ENCODE data around the gene C11orf24.
"Not testable (repeated sequence)": the region's sequence is repeated elsewhere in the genome, so short reads cannot be mapped to it uniquely, and the experiment has no call there.

Gene C11orf24

DNA sequence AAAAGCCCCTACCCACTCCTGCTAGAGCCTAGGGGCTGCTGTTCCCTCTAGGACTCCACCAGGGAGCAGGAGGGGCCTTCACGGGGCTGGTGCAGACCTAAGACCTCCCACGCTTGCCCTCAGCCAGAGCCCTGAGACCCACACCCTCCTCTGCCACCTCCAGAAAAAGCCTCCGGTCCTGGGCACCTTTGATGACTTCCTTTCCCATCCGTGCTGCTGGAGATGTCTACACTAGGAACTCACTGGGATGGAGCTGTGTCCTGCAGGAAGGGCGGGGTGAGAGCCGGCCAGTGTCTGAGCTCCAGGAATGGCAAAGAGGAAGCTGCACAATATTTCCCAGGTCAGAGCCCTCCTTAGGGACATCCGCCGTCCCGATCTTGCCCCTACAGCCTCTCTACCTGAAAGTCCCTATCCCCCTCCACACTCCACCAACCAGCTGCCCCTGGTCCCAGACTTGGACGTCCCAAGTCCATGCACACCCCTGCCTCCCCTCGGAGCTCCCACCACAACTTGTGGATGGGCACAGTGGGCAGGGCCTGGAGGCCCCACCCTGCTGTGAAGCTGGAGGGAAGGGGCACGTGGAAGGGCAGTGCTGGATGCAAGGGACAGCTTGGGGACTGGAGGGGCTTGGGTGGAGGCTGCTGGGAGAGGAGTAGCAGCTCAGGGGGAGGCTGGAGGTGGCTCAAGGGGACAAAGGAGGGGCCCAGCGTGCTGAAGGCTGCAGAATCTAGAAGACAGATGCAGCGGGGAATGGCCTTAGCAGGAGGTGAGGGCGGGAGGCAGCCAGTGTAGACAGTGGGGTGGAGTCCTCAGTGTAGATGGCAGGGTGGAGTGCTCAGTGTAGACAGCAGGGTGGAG, 27.1 kb upstream of the C11orf24 start:
- DNase-seq = no peak

DNA sequence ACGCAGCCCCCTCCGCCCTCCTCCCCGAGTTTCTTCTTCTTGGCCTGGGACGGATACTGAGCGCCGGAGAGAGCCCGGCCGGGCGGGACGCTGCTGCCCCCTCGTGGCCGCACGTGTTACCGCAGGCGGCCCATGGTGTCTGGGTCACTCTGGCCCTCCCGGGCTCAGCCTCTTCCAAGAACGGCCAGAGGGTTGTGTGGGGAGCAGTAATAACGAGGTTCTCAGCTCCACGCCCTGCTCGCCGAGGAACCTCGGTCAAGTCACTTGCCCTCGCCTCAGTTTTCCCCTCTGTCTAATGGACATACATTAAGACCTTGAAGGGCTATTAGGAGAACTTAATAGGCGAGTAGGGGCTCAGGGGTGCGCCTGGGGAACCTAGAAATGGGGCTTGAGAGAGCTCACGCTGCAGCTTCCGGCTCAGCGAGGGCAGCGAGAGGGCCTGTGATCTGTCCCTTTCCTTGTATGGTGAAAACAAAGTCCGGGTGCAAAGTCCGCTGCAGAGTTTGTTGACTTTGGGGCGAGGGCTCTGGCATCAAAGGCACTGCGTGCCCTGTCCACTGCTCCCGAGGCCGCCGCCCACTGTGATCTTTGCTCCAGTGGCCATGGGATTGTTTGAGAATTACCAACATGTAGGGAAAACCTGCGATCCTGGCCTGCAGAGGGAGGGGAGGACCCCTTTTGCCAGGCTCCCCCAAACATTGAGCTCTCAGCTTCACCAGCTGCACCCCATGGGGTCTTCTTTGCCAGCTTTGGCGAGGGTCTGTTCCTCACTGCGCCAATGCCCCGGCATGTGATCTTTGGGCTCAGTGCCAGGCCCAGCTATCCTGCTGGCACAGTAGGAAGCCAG, 26.3 kb upstream of the C11orf24 start:
- DNase-seq = peak; percentile 90

DNA sequence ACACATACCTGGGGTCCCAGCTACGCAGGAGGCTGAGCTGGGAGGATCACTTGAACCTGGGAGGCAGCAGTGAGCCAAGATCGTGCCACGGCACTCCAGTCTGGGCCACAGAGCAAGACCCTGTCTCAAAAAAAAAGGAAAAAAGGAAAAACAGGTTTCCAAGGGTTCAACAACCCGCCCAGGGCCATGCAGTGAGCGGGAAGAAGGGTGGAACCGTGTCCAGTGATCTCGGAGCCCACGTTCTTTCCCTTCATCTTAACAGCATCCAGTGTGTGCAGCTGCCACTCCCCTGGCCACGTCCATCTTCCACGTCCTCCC, 25.7 kb upstream of the C11orf24 start:
- no peak for DNase-seq

DNA sequence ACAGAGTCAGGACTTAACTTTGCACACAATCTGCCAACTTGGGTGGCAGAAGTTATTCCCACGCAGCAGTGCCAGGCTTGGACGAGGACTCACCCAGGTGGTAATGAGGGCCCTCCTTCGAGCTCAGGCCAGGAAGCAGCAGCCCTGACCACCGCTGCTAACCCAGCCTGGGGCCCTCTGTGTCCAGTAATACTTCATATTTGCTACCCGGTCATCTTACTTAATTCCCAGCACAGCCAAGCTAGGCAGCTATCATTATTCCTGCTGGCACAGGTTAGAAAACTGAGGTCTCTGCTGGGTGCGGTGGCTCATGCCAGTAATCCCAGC, 25.2 kb upstream of the C11orf24 start:
- no peak for DNase-seq

- DNase-seq = no peak
These were observed 24.7 kb upstream of the C11orf24 start for GRCh38 chr11:68296344-68297051.

- no peak for DNase-seq
These were observed 24.2 kb upstream of the C11orf24 start for GRCh38 chr11:68295940-68296339.

GRCh38 chr11:68295271-68295670, 23.5 kb upstream of the C11orf24 start:
- DNase-seq = no peak

GRCh38 chr11:68293708-68294107, 21.9 kb upstream of the C11orf24 start:
- DNase-seq = no peak

DNA sequence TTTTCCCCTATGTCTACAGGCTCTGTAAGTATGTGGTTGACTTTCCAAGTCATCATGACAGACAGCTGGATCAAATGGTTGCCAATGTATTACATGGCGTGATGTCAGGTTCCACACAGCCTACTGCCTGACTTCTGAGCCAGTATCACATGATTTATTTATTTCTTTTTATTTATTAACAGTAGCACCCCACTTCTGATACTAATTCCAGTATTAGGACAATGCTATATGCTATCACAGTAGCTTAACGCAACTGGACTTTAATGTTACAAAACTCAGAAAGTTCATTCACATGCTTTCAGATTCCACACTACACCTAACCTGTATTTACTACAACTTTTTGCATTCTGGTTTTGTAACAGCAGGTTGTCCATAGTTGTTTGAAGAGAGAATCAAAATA, 17.7 kb upstream of the C11orf24 start:
- DNase-seq = no peak

- DNase-seq = no peak
These were observed 15.6 kb upstream of the C11orf24 start for GRCh38 chr11:68287419-68287818.

DNA sequence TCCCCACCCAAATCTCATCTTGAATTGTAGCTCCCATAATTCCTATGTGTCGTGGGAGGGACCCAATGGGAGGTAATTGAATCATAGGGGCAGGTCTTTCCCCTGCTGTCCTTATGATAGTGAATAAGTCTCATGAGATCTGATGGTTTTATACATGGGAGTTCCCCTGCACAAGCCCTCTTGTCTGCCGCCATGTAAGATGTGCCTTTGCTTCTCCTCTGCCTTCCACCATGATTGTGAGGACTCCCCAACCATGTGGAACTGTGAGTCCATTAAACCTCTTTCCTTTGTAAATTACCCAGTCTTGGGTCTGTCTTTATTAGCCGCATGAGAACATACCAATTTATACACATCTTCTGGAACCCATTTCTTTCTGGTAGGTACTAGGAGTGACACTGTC, 12.8 kb upstream of the C11orf24 start:
- DNase-seq = not testable (repeated sequence)

DNA sequence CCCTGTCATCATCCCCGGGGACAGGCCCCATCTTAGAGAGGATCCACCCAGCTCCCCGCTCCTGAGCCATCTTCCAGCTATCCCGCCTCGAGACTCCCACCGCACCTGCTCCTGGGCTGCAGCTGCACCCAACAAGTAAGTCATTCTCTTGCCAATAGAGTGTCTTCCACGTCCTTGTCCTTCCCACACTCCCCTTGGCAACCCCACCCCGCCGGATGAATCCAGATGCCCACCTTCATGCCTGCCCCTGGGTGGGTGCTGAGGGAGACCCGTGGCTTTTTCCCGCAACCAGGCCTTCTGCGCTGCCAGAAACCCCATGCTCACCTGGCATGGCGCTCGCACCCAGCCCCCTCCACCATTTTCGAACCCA, 11.1 kb upstream of the C11orf24 start:
- no peak for DNase-seq

- DNase-seq = no peak
These were observed 10.5 kb upstream of the C11orf24 start for GRCh38 chr11:68282141-68282860.

DNA sequence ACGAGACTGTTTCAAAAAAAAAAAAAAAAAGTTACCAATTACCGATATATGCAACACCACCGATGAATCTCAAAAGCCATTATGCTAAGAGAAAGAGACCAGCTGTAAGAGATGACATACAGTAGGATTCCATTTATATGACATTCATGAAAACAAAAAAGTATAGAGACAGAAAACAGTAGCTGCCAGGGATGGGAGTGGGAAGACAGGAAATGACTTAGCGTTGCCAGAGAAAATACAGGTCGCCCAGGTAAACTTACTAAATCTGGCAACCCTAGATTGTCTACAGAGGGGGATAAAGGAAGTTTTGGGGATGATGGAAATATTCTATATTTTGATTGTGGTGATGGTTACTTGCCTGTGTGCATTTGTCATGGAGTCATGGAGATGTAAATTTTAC, 7.9 kb upstream of the C11orf24 start:
- DNase-seq = no peak

DNA sequence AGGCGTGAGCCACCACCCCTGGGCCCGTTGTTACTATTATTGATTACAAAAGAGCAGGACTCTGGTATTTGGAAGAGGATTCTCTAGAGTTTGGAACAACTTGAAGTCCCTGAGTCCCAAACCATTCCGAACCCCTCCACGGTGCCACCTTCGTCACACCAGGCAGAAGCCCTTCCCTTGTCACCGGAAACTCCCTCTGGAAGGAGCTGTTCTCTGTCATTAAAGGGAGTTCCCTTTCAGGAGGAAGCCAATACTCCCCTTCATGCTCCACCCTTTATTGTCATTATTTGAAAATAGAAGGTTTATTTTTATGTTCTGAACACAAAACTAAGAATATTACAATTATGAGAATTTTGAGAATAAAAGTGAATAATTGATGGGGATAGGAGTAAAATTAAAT, 5.1 kb upstream of the C11orf24 start:
- no peak for DNase-seq

DNA sequence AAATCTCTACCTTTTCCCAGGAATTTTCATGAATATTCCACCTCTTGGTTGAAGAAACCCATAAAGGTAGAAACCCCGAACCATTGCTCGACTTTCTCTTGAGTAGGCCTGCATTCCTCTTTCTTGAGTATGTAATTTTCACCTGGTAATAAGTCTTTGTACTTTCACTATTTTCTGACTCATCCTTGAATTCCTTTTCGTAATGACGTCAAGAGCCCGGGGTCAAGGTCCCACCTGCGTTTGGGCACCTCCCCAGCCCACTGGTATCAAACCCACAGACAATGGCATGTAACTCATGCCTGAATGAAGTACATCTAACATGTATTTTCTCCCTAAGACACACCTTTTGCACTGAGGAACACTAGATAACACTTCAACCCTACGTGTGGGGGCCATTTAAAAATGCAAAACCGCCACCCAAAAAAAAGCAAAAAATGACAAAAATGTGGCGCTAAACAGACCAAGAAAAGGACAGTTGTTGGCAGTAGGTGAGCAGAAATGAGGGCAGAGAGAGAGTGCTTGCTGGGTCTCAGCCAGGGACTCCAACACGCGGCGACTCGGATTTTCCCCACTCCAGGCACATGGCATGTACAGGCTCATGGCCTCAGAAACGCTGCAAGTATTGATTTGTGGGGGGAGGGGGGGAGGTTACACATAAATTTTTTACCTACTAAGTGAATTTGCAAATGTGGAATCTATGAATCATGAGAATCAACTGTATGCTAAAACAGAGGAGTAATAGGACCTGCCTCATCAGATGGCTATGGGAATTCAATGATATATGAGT, 4.1 kb upstream of the C11orf24 start:
- no peak for DNase-seq

DNA sequence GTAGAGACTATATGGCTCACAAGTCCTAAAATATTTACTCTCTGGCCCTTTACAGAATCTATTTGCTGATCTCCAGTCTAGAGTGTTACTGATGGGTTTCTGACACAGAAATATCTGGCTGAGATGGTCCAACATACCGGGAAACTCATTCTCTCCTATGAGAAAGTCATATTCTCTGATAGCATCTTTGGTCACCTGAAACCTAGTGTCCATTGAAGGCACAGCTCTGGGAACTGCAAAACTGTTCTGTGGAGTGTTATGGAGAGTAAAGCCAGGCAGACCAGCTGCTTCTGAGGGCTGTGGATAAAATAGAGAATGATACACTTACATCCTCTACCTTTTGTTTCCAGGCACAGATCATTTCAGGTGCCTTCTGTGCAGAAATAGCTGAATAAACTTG, 2.5 kb upstream of the C11orf24 start:
- DNase-seq = no peak

- DNase-seq = no peak
These were observed 1.4 kb upstream of the C11orf24 start for GRCh38 chr11:68273026-68273738.

GRCh38 chr11:68271023-68271780, 571 bp downstream of the C11orf24 start:
- peak; percentile 80 for DNase-seq

DNA sequence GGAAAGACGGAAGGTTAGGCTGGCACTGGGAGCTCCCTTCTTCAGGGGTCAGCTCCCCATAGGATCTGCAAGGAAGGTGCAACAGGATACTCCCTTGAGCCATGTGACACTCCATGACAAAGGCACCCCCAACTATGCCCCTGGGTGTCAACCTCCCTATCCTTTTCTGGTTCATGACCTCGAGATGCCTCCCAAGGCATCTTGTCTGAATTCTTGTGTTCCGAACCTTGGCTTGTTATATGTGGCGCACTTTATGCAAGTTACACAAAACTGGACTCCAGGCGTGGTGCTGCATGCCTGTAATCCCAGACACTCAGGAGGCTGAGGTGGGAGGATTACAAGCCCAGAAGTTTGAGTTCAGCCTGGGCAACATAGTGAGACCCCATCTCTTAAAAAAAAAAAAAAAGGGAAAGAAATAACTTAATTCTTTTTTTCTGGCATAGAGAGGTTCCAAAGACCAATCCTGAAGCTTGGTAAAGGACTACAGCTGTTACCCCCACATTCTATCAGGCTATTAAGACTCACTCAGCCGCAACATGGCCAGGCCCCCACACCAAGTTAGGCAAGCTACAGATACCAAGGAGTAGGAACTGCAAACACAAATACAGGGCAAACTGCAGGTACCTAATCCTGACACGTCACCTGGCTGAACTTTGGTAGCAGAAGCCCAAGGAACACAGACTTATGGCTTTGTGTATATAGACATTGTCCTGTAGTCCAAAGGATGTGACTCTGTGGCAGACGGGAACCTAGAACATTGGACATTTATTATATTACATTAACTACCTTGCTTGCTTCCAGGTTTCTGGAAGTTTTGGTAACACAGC, 1.4 kb downstream of the C11orf24 start:
- no peak for DNase-seq
